ENCODE measurements around the gene SLC35B4. TPM values are rescaled to one million over a fixed set of nuclear protein-coding genes. Genes with fewer than 3 reads are reported as not detected.

The SLC35B4 gene
- total RNA-seq, 1 experiment from 2014 or later, result 14.7 TPM

GRCh38 chr7:134355004-134355525 is 38.3 kb upstream of the SLC35B4 start:
- Histone ChIP-seq H3K27ac (ENCODE audit: low read depth, low read length) (no peak overlapping the region), H4K20me1 (ENCODE audit: insufficient read depth) (no peaks in the 10 kb centered on the region), H3K27me3 (ENCODE audit: insufficient read depth, low read length) (no peaks in the 10 kb centered on the region), H3K4me3 (replicated peaks in 1 of 2; ENCODE audit: low read depth in 1 of 2, low read length in 2 of 2) (no peak overlapping the region), H2AFZ (ENCODE audit: low read depth, low read length, poor library complexity, severe bottlenecking) (no peak overlapping the region), H3K4me1 (ENCODE audit: control insufficient read depth in 1 of 2, insufficient read depth in 2 of 2, low read length in 2 of 2) (no peaks in the 10 kb centered on the region), H3K4me2 (ENCODE audit: low read length) (no peak overlapping the region), H3K9ac (ENCODE audit: low read length) (no peak overlapping the region), H3K79me2 (ENCODE audit: insufficient read depth, low read length) (no peaks in the 10 kb centered on the region), H3K9me2 (ENCODE audit: insufficient read depth) (no peaks in the 10 kb centered on the region), H3K9me3 (ENCODE audit: control insufficient read depth in 1 of 2, insufficient read depth in 1 of 2, low read depth in 1 of 2, low read length in 2 of 2) (no peaks in the 10 kb centered on the region), H3K36me3 (ENCODE audit: control insufficient read depth in 1 of 2, insufficient read depth in 2 of 2, low read length in 2 of 2) (no peaks in the 10 kb centered on the region)
- ATAC-seq (no peak), DNase-seq (ENCODE audit: low read depth, low spot score) (no peak)
- intact Hi-C loops (cut with micrococcal nuclease), result no loop called here
- ChIA-PET CTCF (no interaction called here), RAD21 (ENCODE audit: low non-redundant PET in 1 of 2, low total read pairs in 2 of 2, uncharacterized antibody in 2 of 2, unreplicated experiment in 2 of 2) (no interaction called here), POLR2A (no interaction called here)
- no TSS peak for BruUV-seq (replicated peaks)
- TF ChIP-seq ELF1 (IDR thresholded peaks at IDR 0.05; ENCODE audit: borderline replicate concordance, low read depth) (no peak), SIN3A (IDR thresholded peaks at IDR 0.05; ENCODE audit: low read depth) (no peak), EZH2phosphoT487 (IDR thresholded peaks at IDR 0.05; ENCODE audit: borderline replicate concordance) (no peak), EGR1 (IDR thresholded peaks at IDR 0.05; ENCODE audit: low read depth) (no peak), RAD21 (IDR thresholded peaks at IDR 0.05; ENCODE audit: low read depth) (no peak), EZH2 (IDR thresholded peaks at IDR 0.05) (no peak), ZNF274 (IDR thresholded peaks at IDR 0.05; ENCODE audit: low read depth, low read length) (no peak)

- Histone ChIP-seq H4K20me1 (ENCODE audit: insufficient read depth) (no peaks in the 10 kb centered on the region), H3K79me2 (ENCODE audit: insufficient read depth, low read length) (no peaks in the 10 kb centered on the region), H3K36me3 (ENCODE audit: control insufficient read depth in 1 of 2, insufficient read depth in 2 of 2, low read length in 2 of 2) (no peaks in the 10 kb centered on the region), H3K9ac (ENCODE audit: low read length) (no peak overlapping the region), H3K9me3 (ENCODE audit: control insufficient read depth in 1 of 2, insufficient read depth in 1 of 2, low read depth in 1 of 2, low read length in 2 of 2) (no peaks in the 10 kb centered on the region), H3K4me1 (ENCODE audit: control insufficient read depth in 1 of 2, insufficient read depth in 2 of 2, low read length in 2 of 2) (no peaks in the 10 kb centered on the region), H3K4me2 (ENCODE audit: low read length) (no peak overlapping the region), H3K27me3 (ENCODE audit: insufficient read depth, low read length) (no peaks in the 10 kb centered on the region), H2AFZ (ENCODE audit: low read depth, low read length, poor library complexity, severe bottlenecking) (no peak overlapping the region), H3K4me3 (replicated peaks in 1 of 2; ENCODE audit: low read depth in 1 of 2, low read length in 2 of 2) (no peak overlapping the region), H3K27ac (ENCODE audit: low read depth, low read length) (no peak overlapping the region), H3K9me2 (ENCODE audit: insufficient read depth) (no peaks in the 10 kb centered on the region)
- DNase-seq (ENCODE audit: low read depth, low spot score), result no peak
- CTCF ChIA-PET, result no interaction called here
- BruUV-seq (replicated peaks), result no TSS peak
- RAD21 ChIA-PET (ENCODE audit: low non-redundant PET in 1 of 2, low total read pairs in 2 of 2, uncharacterized antibody in 2 of 2, unreplicated experiment in 2 of 2), result no interaction called here
- POLR2A ChIA-PET, result no interaction called here
- no peak for ATAC-seq
- intact Hi-C loops (cut with micrococcal nuclease), result no loop called here
- TF ChIP-seq CEBPB (IDR thresholded peaks at IDR 0.05; ENCODE audit: low read depth) (no peak), EGR1 (IDR thresholded peaks at IDR 0.05; ENCODE audit: low read depth) (no peak), JUND (IDR thresholded peaks at IDR 0.05) (no peak), FOSL1 (IDR thresholded peaks at IDR 0.05; ENCODE audit: low read depth) (no peak), POLR2AphosphoS5 (IDR thresholded peaks at IDR 0.05; ENCODE audit: low read depth, low read length) (no peak), SP1 (IDR thresholded peaks at IDR 0.05; ENCODE audit: low read depth) (no peak), SRF (IDR thresholded peaks at IDR 0.05; ENCODE audit: low read depth) (no peak), ZFX (IDR thresholded peaks at IDR 0.05) (no peak), ZBTB33 (IDR thresholded peaks at IDR 0.05; ENCODE audit: extremely low read depth, insufficient replicate concordance, low read length) (no peak)
- TF ChIP-seq, protein P1, sequence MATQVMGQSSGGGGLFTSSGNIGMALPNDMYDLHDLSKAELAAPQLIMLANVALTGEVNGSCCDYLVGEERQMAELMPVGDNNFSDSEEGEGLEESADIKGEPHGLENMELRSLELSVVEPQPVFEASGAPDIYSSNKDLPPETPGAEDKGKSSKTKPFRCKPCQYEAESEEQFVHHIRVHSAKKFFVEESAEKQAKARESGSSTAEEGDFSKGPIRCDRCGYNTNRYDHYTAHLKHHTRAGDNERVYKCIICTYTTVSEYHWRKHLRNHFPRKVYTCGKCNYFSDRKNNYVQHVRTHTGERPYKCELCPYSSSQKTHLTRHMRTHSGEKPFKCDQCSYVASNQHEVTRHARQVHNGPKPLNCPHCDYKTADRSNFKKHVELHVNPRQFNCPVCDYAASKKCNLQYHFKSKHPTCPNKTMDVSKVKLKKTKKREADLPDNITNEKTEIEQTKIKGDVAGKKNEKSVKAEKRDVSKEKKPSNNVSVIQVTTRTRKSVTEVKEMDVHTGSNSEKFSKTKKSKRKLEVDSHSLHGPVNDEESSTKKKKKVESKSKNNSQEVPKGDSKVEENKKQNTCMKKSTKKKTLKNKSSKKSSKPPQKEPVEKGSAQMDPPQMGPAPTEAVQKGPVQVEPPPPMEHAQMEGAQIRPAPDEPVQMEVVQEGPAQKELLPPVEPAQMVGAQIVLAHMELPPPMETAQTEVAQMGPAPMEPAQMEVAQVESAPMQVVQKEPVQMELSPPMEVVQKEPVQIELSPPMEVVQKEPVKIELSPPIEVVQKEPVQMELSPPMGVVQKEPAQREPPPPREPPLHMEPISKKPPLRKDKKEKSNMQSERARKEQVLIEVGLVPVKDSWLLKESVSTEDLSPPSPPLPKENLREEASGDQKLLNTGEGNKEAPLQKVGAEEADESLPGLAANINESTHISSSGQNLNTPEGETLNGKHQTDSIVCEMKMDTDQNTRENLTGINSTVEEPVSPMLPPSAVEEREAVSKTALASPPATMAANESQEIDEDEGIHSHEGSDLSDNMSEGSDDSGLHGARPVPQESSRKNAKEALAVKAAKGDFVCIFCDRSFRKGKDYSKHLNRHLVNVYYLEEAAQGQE (IDR thresholded peaks at IDR 0.05; ENCODE audit: low read depth), result no peak
- TF ChIP-seq, protein P2, sequence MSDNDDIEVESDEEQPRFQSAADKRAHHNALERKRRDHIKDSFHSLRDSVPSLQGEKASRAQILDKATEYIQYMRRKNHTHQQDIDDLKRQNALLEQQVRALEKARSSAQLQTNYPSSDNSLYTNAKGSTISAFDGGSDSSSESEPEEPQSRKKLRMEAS (IDR thresholded peaks at IDR 0.05), result no peak
- TF ChIP-seq, protein P3, sequence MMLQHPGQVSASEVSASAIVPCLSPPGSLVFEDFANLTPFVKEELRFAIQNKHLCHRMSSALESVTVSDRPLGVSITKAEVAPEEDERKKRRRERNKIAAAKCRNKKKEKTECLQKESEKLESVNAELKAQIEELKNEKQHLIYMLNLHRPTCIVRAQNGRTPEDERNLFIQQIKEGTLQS (IDR thresholded peaks at IDR 0.05), result no peak
Observed at GRCh38 chr7:134353411-134353810, 36.7 kb upstream of the SLC35B4 start.

All from HCT116 (cell line).